Small intestine (tissue), 7 donors: ENCODE data around the gene FADS1. TPM values are rescaled to one million over a fixed set of nuclear protein-coding genes. Genes with fewer than 3 reads are reported as not detected.
A peak's percentile ranks its signal among the peaks of the same experiment; 100 is the strongest.

Experiments
- DNase-seq, 2 donors: peaks; one replicate each; pipeline versions ENCODE4 v3.0.0 to v3.0.0-alpha.2; 2013
- FAIRE-seq: peaks from 2 replicates; lab custom pipeline; 2012; peaks lifted over from hg19 to GRCh38; lab: Jason Lieb, UNC
- H3K27ac ChIP-seq, 3 donors: one replicate each; pipeline ENCODE4 v1.5.1; 2013; ENCODE audit warnings: low read length in 2 of 3, mild to moderate bottlenecking in 2 of 3, control low read depth in 1 of 3, inconsistent platforms in 1 of 3, low read depth in 1 of 3, moderate library complexity in 1 of 3
- H3K27me3 ChIP-seq, 3 donors: one replicate each; pipeline ENCODE4 v1.6.1; 2013; ENCODE audit warnings: low read length in 3 of 3, inconsistent platforms in 1 of 3; ENCODE audit not compliant: control insufficient read depth in 3 of 3, insufficient read depth in 3 of 3
- H3K36me3 ChIP-seq, 3 donors: one replicate each; pipeline ENCODE4 v1.6.1; 2013; ENCODE audit warnings: low read length in 3 of 3, inconsistent platforms in 1 of 3, low read depth in 1 of 3, mild to moderate bottlenecking in 1 of 3, moderate library complexity in 1 of 3; ENCODE audit not compliant: control insufficient read depth in 3 of 3, insufficient read depth in 2 of 3
- H3K4me1 ChIP-seq, 3 donors: one replicate each; pipeline ENCODE4 v1.6.1; 2013; ENCODE audit warnings: low read length in 2 of 3, inconsistent platforms in 1 of 3, low read depth in 1 of 3, mild to moderate bottlenecking in 1 of 3, moderate library complexity in 1 of 3; ENCODE audit not compliant: control insufficient read depth in 3 of 3, insufficient read depth in 2 of 3
- H3K4me3 ChIP-seq, 3 donors: one replicate each; pipeline ENCODE4 v1.5.1; 2013; ENCODE audit warnings: low read length in 3 of 3, control low read depth in 1 of 3, inconsistent platforms in 1 of 3, low read depth in 1 of 3, mild to moderate bottlenecking in 1 of 3, moderate library complexity in 1 of 3
- H3K9me3 ChIP-seq, 2 donors: one replicate each; pipeline ENCODE4 v1.6.1; 2013; ENCODE audit warnings: low read depth in 1 of 2, low read length in 1 of 2; ENCODE audit not compliant: control insufficient read depth in 2 of 2, insufficient read depth in 1 of 2
- WGBS, 3 donors: extraction: QIAGEN DNeasy Blood & Tissue Kit; methylation state at CpG; one replicate each; pipeline ENCODE4 v1.1.7; 2013; 5-methylcytosine and 5-hydroxymethylcytosine counted together
- polyA plus RNA-seq, 4 donors: library from polyadenylated mRNA; stranded (reverse) in 3 of 4; unstranded in 1 of 4; fragments of 200-250 nt in 3 of 4; fragments of 120-200 nt in 1 of 4; gene quantifications; one replicate each; pipeline versions ENCODE4 v1.2.1 to v1.2.3, GENCODE V29; 2013
- donor health status: healthy with polysubstance abuse.
- donor health status: control.
- donor health status: control.
- donor health status: Bipolar disorder and iron deficiency.
- donor health status: healthy.

FADS1 gene
- polyA plus RNA-seq, 4 donors: 0.45 to 15.9 (median 2.1) TPM

DNA sequence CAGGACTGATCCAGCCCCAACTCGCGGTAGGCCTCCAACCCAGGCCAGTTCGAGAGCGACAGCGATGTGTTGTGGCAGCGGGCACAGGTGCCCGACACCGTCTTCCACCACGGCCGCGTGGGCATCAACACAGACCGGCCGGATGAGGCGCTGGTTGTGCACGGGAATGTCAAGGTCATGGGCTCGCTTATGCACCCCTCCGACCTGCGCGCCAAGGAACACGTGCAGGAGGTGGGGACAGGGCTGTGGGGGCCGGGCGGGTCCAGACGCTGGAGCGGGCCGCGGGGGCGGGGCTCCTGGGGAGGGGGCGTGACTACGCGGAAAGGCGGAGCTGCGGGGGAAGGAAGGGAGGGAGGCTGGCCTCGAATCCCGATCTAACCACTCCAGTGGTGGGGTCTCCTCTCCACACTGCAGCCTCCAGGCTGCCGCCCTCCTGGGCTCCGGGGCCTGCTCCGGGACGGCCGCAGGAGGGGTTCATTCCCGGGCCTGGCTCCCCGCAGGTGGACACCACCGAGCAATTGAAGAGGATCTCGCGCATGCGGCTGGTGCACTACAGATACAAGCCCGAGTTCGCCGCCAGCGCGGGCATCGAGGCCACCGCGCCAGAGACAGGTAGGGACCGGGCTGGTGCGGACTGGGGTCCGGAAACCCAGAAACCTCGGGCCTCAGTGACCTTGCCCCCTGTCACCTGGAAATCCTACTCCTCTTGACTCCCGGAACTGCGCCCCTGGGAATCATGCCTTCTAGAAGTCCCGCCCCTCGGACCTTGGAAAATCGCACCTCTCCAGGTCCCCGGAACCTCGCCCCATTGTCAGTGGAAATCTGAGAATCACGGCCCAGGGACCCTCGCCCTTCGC is 39.3 kb downstream of the FADS1 start:
- no peaks in the 10 kb centered on the region for H3K9me3 ChIP-seq
- DNase-seq: peak in 1 of 2 donors; percentile 38
- no peaks in the 10 kb centered on the region for H3K4me1 ChIP-seq
- H3K27me3 ChIP-seq: peaks cover 0 to 3% (median 0%) of the 10 kb centered on the region in 3 donors
- H3K27ac ChIP-seq: no peak overlapping the region
- FAIRE-seq: no peak
- peaks cover under 1 to 94% (median 10%) of the 10 kb centered on the region in 3 donors for H3K36me3 ChIP-seq
- 53 to 86% (median 63%) methylated on average over 57 to 67 of the region's 67 CpGs for WGBS, 3 donors
- no peak overlapping the region for H3K4me3 ChIP-seq

DNA sequence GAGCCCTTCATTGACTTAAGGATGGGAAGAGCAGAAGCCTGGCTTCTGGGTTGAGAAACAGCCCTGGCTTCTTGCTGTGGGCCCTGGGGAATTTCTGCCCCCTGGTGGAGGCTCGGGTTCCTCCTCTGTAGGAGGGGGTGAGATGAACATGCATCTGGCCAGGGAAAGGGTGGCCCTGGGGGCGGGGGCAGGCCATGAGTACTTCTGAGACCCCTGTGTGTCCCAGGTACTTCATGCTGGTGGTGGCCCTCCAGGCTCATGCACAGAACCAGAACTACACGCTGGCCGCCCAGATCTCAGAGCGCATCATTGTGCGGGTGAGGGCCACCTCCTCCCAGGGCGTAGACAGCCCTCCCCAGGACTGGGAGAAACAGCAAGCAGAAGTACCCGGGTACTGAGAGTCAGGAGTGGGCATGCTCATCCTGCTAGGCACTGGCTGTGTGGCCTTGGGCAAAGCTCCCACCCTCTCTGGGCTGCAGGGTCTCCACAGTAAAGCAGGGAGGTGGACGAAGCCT is 40.2 kb downstream of the FADS1 start:
- peaks cover 0 to 3% (median 0%) of the 10 kb centered on the region in 3 donors for H3K27me3 ChIP-seq
- peaks cover 0 to 94% (median 10%) of the 10 kb centered on the region in 3 donors for H3K36me3 ChIP-seq
- DNase-seq (peak; percentile 73 to 79), FAIRE-seq (no peak)
- H3K27ac ChIP-seq: no peak overlapping the region
- no peaks in the 10 kb centered on the region for H3K9me3 ChIP-seq
- no peak overlapping the region for H3K4me3 ChIP-seq
- H3K4me1 ChIP-seq: peaks cover 0 to 7% (median 0%) of the 10 kb centered on the region in 3 donors
- WGBS, 3 donors: 73 to 77% (median 73%) methylated on average over 9 of the region's 9 CpGs

DNA sequence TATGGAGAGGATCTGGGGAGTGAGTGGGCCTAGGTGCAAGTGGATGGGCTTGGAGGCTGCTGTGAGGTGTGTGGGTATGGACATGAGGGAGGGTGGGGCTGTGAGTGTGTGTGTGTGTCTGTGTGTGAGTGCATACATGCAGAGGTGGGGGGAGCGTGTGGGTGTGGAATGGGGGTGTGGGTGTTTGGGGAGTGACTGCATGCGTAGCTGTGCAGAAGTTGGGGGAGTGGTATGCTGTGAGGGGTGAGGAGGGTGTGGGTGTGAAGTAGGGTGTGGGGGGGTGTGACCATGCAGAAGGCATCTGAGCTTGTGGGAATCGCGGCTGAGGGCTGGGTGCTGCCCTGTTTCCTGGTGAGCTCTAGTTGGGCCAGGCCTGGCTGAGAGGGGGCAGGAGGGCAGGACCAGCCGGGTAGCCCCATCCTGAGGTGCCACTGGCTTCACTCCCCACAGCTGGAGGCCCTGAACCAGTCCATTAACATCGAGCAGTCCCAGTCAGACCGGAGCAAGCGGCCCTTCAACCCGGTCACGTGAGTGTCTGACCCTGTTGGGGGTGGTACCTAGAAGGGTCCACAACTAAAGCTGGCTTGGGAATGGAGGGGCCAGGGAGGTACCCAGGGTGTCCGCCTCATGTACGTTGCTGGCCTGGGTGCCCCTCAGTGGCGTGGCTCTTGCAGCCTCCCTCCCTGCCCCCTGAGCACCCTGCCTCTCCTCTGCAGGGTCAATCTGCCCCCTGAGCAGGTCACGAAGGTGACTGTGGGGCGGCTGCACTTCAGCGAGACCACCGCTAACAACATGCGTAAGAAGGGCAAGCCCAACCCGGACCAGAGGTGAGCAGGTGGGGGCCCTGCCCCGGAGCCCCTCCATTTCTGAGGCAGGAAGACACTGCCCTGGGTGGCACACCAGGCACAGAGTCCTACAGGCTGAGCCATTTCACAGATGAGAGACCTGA is 40.9 kb downstream of the FADS1 start:
- DNase-seq (no peak), FAIRE-seq (no peak)
- H3K4me1 ChIP-seq: peaks cover 0 to 7% (median 0%) of the 10 kb centered on the region in 3 donors
- H3K27ac ChIP-seq: no peak overlapping the region
- no peak overlapping the region for H3K4me3 ChIP-seq
- H3K27me3 ChIP-seq: peaks cover 0 to 3% (median 0%) of the 10 kb centered on the region in 3 donors
- peaks cover 0 to 94% (median 10%) of the 10 kb centered on the region in 3 donors for H3K36me3 ChIP-seq
- H3K9me3 ChIP-seq: no peaks in the 10 kb centered on the region
- 80 to 81% (median 80%) methylated on average over 19 to 20 of the region's 20 CpGs for WGBS, 3 donors

DNA sequence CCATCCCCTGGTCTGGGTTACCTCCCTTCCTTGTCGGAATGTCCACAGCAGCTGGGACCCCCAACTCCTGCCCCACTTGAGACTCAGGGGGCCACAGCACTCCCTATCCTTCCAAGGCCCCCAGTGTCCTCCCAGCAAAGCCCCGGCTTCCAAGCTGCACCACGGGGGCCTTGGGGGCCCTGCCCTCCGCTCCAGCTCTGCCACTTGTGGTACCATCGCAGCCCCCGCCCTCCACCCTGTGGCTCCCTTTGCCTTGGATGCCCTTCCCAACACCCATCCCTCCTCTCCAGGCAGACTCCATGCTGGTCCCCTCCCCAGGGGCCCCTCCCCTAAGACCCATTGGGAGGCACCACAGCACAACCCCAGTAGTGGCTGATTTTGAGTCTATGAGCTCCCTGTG is 41.7 kb downstream of the FADS1 start:
- peaks cover 0 to 3% (median 0%) of the 10 kb centered on the region in 3 donors for H3K27me3 ChIP-seq
- no peak overlapping the region for H3K27ac ChIP-seq
- FAIRE-seq (no peak), DNase-seq (no peak)
- WGBS, 3 donors: 94 to 96% (median 94%) methylated on average over 6 of the region's 6 CpGs
- H3K4me1 ChIP-seq: peaks cover 0 to 12% (median 0%) of the 10 kb centered on the region in 3 donors
- H3K4me3 ChIP-seq: no peak overlapping the region
- peaks cover 0 to 93% (median 10%) of the 10 kb centered on the region in 3 donors for H3K36me3 ChIP-seq
- H3K9me3 ChIP-seq: no peaks in the 10 kb centered on the region

DNA sequence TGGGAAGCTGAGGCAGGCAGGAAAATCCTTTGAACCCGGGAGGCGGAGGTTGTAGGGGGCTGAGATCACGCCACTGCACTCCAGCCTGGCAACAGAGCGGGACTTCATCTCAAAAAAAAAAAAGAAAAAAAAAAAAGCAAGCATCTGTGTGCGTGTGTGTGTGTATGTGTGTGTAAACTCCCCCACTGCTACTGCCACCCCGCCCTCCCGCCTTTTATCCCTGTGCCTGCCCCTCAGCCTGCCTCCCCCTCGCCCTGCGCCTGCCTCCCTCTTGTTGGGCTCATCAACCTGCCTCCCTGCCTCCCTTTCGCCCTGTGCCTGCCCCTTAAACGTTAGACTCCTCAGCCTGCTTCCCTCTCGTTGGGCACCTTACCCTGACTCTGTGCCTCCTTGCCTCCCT is 42.4 kb downstream of the FADS1 start:
- peaks cover 0 to 17% (median 0%) of the 10 kb centered on the region in 3 donors for H3K4me1 ChIP-seq
- FAIRE-seq: no peak

DNA sequence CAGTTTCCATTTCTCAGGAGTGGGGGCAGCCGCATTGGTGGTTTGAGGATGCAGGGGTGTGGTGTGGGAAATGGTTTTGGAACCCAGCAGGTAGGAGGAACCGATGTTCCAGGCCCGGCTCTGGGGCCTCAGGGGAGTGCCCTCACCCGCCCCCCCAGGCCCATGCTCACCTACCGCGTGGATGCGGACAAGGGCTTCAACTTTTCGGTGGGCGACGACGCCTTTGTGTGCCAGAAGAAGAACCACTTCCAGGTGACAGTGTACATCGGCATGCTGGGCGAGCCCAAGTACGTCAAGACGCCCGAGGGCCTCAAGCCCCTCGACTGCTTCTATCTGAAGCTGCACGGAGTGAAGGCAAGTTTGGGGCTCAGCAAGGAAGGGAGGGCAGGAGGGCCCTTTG is 43.0 kb downstream of the FADS1 start:
- no peak for FAIRE-seq
- WGBS, 3 donors: 87 to 94% (median 91%) methylated on average over 17 to 18 of the region's 18 CpGs

More for the DNA sequence above, 42.4 kb downstream of the FADS1 start:
- no peaks in the 10 kb centered on the region for H3K9me3 ChIP-seq
- H3K27ac ChIP-seq: no peak overlapping the region
- WGBS, 3 donors: 84 to 87% (median 86%) methylated on average over 11 to 12 of the region's 12 CpGs
- DNase-seq: no peak
- H3K4me3 ChIP-seq: no peak overlapping the region
- H3K36me3 ChIP-seq: peaks cover 0 to 87% (median 5%) of the 10 kb centered on the region in 3 donors
- peaks cover 0 to 3% (median 0%) of the 10 kb centered on the region in 3 donors for H3K27me3 ChIP-seq

DNA sequence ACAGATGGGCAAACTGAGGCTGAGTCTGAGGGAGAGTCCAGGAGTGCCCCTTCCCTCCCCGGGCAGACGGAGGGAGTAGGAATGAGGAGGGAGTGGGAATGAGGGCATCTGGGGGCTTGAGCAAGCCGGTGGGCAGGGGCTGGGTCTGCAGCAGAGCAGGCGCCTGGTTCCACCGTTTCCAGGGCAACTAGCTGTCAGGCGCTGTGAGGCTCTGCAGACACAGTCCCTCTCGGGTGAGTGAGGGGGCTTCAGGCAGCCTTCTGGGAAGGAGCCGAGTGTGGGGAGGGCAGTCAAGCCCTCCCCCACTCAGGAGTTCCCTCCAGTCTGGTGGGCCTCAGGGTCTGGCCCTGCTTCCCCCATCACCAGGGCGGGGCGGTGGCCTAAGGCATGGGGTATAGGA is 43.4 kb downstream of the FADS1 start:
- Histone ChIP-seq H3K27ac (no peak overlapping the region), H3K4me1 (peaks cover 0 to 28% (median 0%) of the 10 kb centered on the region in 3 donors), H3K27me3 (peaks cover 0 to 3% (median 0%) of the 10 kb centered on the region in 3 donors), H3K9me3 (no peaks in the 10 kb centered on the region), H3K4me3 (no peak overlapping the region), H3K36me3 (peaks cover 0 to 87% (median 3%) of the 10 kb centered on the region in 3 donors)
- DNase-seq (no peak), FAIRE-seq (no peak)
- WGBS, 3 donors: 74 to 91% (median 89%) methylated on average over 9 to 10 of the region's 10 CpGs

More for the DNA sequence above, 43.0 kb downstream of the FADS1 start:
- Histone ChIP-seq H3K27me3 (peaks cover 0 to 3% (median 0%) of the 10 kb centered on the region in 3 donors), H3K4me3 (no peak overlapping the region), H3K27ac (no peak overlapping the region), H3K36me3 (peaks cover 0 to 87% (median 3%) of the 10 kb centered on the region in 3 donors), H3K4me1 (peaks cover 0 to 23% (median 0%) of the 10 kb centered on the region in 3 donors), H3K9me3 (no peaks in the 10 kb centered on the region)
- no peak for DNase-seq
